GM18870 (cell line): ENCODE data around the gene TCEAL1.
A peak's percentile ranks its signal among the peaks of the same experiment; 100 is the strongest.
"Not testable (repeated sequence)": the region's sequence is repeated elsewhere in the genome, so short reads cannot be mapped to it uniquely, and the experiment has no call there.

Source experiments
- ATAC-seq: cut with Tn5 transposase; IDR thresholded peaks from one replicate; pipeline ENCODE4 v1.9.1; 2021; ENCODE audit warnings: moderate library complexity; ENCODE audit not compliant: unreplicated experiment

The TCEAL1 gene

DNA sequence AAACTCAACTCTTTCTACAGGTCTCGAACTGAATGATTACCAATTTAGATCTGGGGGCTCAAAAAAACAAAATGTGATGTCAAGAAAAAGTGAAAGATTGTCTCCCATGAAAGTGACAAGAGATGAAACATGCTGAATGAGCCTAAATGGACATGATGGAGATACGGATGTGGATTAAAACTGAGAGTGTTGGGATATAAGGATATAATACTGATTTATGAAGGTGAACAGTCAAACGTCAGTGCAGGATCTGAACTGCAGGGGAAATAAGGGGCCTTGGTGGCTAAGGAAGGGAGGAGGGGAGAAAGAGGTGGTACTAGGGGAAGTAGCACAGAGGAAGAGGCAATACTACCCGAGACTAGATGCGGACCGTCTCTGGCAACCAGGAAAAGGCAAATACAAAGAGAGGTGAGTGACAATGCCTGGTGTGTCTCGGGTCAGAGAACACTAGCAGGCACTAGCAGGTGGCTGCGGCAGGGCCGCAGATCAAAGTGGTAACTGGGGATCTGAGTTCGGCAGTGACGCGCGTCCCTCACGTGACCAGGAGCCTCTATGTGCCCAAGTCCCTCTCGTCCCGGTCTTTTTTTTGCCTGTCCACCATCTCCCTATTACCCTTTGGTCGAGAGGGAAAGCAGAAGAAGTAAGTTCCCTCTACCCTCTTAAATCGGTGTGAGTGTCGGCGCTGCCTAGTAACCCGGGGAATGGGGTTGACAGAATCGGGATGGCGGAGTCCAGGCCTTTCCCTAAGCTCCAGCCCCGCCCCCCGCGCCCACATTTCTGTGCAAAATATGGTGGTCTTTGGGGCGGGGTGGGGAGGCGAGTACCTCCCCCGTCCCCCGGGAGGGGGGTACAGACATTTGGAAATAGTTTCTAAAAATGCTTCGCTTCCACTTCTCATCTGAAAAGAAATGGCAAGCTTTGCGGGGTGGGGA lies at the start of gene TCEAL1:
Gene TCEAL1, plus strand, starts transcription at position 590 of the 932 bp plus-strand sequence. CDS start 942 bp downstream, outside the sequence.
- ATAC-seq: peak; percentile 50

DNA sequence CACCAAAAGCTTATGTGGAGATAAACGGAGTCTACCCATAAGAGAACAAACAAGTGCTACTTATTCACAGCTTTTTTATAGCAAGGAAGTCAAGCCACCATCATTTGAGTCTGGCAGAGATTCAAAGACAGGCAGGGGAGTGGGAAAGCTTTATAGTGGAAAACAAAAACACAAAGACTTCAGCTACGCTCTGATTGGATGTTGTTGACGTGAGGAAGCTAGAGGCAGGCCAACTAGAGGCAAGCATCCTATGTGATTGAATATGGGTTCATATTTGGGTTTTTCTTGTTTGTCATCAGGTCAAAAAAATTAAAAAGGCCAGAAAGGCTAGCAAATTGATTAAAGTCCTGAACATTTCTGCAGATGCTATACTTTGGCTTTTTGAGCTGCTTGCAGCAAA lies 44.2 kb upstream of the TCEAL1 start:
- no peak for ATAC-seq

- ATAC-seq: peak; percentile 64
Measured at GRCh38 chrX:103585411-103586313, 43.1 kb upstream of the TCEAL1 start, which contains the start of gene TCEAL4. Gene TCEAL4 (plus strand): TSS chrX:103585515. CDS start chrX:103586676, 1,161 bp downstream.

GRCh38 chrX:103586314-103586646 lies 42.5 kb upstream of the TCEAL1 start:
- ATAC-seq: no peak

DNA sequence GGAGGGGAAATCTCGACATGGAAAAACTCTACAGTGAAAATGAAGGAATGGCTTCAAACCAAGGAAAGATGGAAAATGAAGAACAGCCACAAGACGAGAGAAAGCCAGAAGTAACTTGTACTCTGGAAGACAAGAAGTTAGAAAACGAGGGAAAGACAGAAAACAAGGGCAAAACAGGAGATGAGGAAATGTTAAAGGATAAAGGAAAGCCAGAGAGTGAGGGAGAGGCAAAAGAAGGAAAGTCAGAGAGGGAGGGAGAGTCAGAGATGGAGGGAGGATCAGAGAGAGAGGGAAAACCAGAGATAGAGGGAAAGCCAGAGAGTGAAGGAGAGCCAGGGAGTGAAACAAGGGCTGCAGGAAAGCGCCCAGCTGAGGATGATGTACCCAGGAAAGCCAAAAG lies 42.1 kb upstream of the TCEAL1 start:
- ATAC-seq: no peak

- ATAC-seq: not testable (repeated sequence)
Measured at GRCh38 chrX:103592295-103592694, 36.5 kb upstream of the TCEAL1 start.

GRCh38 chrX:103595202-103595601 lies 33.6 kb upstream of the TCEAL1 start:
- ATAC-seq: not testable (repeated sequence)

DNA sequence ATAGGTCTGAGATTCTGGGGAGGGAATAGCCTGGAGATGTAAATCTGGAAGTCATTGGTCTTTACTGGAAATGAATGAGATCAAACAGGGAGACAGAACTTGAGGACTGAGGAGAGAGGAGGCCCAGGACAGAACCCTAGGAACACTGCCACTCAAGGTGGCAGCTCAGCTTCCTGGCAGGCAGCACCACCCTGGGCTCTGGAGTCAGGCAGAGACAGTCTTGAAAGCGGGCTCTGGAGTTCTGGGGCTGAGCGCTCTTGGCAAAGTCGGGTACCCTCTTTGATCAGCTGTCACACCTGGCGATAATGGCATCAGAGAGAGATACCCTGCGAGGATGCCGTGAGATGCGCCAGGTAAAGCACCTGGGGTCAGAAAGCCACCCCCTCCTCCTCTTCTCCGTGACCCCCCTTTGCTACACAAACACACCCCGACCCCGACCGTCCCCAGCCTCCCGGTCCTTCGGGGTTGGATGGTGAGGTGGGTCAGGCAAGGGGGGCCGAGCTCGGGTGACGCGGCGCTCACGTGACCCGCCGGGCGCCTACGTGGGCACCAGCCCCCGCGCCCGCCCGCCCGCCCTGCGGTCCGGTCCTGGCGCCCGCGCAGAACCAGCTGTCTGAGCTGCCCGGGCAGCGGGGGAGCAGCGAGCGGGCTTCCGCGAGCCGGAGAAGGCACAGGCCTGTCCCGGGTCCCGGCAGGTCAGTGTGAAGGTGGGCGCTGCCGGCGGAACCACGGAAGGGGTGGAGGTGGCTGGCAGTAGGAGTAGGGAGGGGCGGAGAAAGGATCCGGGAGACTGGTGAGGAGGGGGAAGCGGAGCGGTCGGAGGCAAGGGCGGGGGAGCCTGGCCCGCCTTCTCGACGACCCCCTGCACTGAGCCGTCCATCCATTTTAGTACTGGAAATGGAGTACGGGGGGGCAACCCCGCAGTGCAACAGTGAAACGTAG lies 21.1 kb upstream of the TCEAL1 start, which contains the start of gene TCEAL3:
Gene TCEAL3, plus strand, starts transcription at position 600 of the 942 bp plus-strand sequence. CDS start 1,102 bp downstream, outside the sequence.
- peak; percentile 45 for ATAC-seq

DNA sequence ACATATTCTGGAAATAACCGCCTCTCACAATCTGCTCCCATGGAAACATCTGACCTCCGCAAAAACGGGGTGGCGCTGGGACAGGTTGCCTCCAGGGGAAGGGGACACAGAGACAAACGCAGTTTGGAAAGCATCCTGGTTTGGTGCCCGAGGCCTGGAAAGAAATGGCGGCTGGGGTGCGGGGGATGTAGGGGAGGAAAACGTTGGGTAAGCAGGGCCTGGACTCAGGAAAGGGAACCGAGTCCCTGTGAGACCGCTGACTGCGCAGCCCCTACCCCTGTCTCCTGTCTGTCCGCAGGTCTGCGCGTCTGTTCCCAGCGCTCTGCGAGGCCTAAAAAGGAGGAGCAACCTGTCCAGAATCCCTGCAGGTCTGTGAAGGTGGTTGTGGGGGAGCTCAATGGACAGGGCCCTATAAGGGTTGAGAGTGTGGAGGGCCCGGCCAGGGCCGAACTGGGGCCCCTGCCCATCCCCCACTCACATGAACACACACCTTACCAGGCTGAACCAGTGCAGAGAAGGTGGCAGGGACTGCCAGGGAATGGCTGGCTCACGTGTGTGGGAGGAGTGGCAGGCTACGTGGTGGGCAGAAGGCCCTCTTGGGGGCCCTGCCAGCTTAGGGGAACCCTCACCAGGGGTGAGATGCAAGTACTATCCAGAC lies 20.3 kb upstream of the TCEAL1 start:
- ATAC-seq: no peak

DNA sequence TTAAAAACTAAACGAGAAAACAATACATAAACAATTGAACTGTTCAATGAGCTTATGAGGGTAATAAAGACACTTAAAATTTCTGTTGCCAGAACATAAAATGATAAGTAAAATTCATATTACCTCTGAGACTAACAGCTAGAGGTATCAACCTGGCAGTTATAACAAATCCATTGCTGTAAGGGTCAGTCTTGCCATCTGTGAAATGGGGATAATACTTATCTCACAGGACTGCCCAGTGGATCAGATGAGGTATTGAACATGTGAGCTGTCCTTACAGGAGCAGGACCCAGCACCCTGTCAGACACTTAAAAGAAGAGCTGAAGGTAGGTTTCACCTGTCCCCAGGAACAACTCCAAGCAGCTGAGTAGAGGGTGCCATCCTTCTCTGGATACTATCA lies 18.5 kb upstream of the TCEAL1 start:
- ATAC-seq: no peak

DNA sequence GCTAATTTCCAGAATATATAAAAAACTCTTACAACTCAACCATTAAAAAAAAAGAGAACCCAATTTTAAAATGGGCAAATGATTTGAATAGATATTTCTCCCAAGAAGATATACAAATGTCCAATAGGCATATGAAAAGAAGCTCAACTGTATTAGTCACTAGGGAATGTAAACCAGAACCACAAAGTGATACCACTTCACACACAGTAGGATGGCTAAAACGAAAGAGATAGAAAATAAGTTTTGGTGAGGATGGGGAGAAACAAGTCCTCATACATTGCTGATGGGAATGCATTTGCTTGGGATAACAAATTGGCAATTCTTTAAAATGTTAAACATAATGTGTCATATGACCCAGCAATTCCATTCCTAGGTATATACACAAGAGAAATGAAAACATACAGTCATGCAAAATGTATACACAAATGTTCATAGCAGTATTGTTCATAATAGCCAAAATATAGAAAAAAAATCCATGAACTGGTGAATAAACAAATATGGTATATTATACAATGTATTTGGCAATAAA lies 15.3 kb upstream of the TCEAL1 start:
- no peak for ATAC-seq

- no peak for ATAC-seq
Measured at GRCh38 chrX:103614999-103615398, 13.8 kb upstream of the TCEAL1 start.

GRCh38 chrX:103615781-103616371 lies 12.9 kb upstream of the TCEAL1 start:
- ATAC-seq: no peak

GRCh38 chrX:103616676-103617186 lies 12.0 kb upstream of the TCEAL1 start:
- no peak for ATAC-seq

DNA sequence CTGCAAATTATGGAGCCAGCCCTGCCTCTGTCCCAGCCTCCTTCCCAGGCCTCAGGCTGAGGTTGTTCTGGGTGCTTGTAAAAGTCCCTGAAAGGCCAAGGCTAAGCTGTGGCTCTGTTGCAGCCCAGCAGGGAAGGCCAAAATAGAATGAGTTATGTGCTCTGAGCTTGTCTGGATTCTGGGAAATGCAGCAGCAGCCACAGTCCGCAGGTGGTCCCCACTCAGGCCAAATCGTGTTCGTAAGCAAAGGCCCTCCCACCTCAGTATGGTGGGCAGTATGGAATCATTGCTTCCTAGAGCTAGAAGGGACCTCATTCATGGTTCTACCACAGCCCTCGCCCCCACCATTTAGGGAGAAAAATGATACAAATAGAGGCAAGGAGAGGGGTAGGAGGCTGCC lies 4.7 kb upstream of the TCEAL1 start:
- no peak for ATAC-seq

DNA sequence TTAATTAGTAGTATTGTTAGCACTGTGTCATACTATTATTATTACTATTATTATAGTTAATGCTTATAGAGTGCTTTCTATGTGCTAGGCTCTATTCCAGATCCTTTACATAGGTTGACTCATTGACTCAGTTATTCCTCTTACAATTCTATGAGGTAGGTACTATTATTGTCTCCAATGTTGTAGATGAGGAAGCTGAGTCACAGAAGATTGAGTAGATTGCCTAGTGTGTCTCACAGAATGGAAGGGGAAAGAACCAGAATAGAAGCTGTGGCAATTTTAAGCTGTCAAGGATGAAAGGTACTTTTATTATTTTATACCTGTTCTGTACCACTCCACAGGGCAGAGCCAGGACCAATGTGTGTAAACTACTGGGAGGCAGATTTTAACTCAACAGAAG lies 1.9 kb upstream of the TCEAL1 start:
- no peak for ATAC-seq

- ATAC-seq: no peak
Measured at GRCh38 chrX:103629318-103630170, 769 bp downstream of the TCEAL1 start.

- ATAC-seq: no peak
Measured at GRCh38 chrX:103630171-103630511, 1.4 kb downstream of the TCEAL1 start.
